Heart left ventricle (tissue), 16 donors: ENCODE measurements around the gene SAA2. TPM values are rescaled to one million over a fixed set of nuclear protein-coding genes. Genes with fewer than 3 reads are reported as not detected.

Experiments used
- ATAC-seq, 4 donors: fragments of 200-7000 bp; cut with Tn5 transposase; one replicate each; pipeline ENCODE4 v1.9.1; 2020 to 2022; ENCODE audit warnings: moderate library complexity in 4 of 4, mild to moderate bottlenecking in 3 of 4, moderate number of reproducible peaks in 1 of 4
- DNase-seq, 5 donors: peaks; one replicate each; pipeline ENCODE4 v3.0.0-alpha.2; 2020
- H3K27ac ChIP-seq, 12 donors: fragments of 200-600 bp; sonication (generic) in 4 of 12; one replicate each; pipeline versions ENCODE4 v1.5.0 to v1.8.0; 2016 to 2022; ENCODE audit warnings: mild to moderate bottlenecking in 2 of 12
- H3K27me3 ChIP-seq, 9 donors: fragments of 200-600 bp; sonication (generic) in 2 of 9; one replicate each; pipeline versions ENCODE4 v1.5.1 to v1.8.0; 2016 to 2022; ENCODE audit warnings: mild to moderate bottlenecking in 3 of 9
- H3K36me3 ChIP-seq, 9 donors: fragments of 200-600 bp; sonication (generic) in 2 of 9; one replicate each; pipeline versions ENCODE4 v1.5.0 to v1.8.0; 2018 to 2022; ENCODE audit warnings: mild to moderate bottlenecking in 2 of 9
- H3K4me1 ChIP-seq, 12 donors: fragments of 200-600 bp; sonication (generic) in 4 of 12; one replicate each; pipeline versions ENCODE4 v1.5.0 to v1.8.0; 2016 to 2022; ENCODE audit warnings: mild to moderate bottlenecking in 3 of 12
- H3K4me3 ChIP-seq, 12 donors: fragments of 200-600 bp; sonication (generic) in 4 of 12; one replicate each; pipeline versions ENCODE4 v1.5.0 to v1.8.0; 2017 to 2022; ENCODE audit warnings: mild to moderate bottlenecking in 9 of 12, moderate library complexity in 4 of 12
- H3K9me3 ChIP-seq, 12 donors: fragments of 200-600 bp; sonication (generic) in 4 of 12; one replicate each; pipeline versions ENCODE4 v1.5.0 to v1.8.0; 2016 to 2022; ENCODE audit warnings: mild to moderate bottlenecking in 1 of 12
- POLR2A ChIP-seq, 2 donors: fragments of 450-650 bp; IDR thresholded peaks; one replicate each; pipeline ENCODE4 v1.6.1; 2017; ENCODE audit warnings: antibody characterized with exemption in 2 of 2, mild to moderate bottlenecking in 2 of 2, moderate library complexity in 2 of 2
- WGBS, 4 donors: extraction: QIAGEN DNeasy Blood & Tissue Kit in 2 of 4; methylation state at CpG; one replicate each; pipeline versions ENCODE4 v1.1.5 to v1.1.7; 2013 to 2018; 5-methylcytosine and 5-hydroxymethylcytosine counted together
- intact Hi-C, 10 donors: fragments of 100-400 bp; cut with DNase I; formaldehyde crosslinking; loops; one replicate each; pipeline versions ENCODE4 v1.11.1 to v1.14.2; 2022
- long read RNA-seq, 3 donors: library from polyadenylated mRNA; unstranded; transcript quantifications; one replicate each; pipeline ENCODE4 v2.0.0, GENCODE V29; 2020 to 2021
- polyA plus RNA-seq, 2 donors: library from polyadenylated mRNA; stranded (reverse); fragments of 200-250 nt; gene quantifications; one replicate each; pipeline ENCODE4 v1.2.3, GENCODE V29; 2013
- total RNA-seq, 9 donors: library from RNA; depleted of rRNA in 2 of 9; stranded (reverse); fragments of >200 nt in 2 of 9; fragmentation: NEBNext Ultra II Directional in 3 of 9; extraction: Animal tissue kit (Norgen Biotek cat#: 25700) in 3 of 9; gene quantifications; one replicate each; pipeline versions ENCODE4 v1.1.0 to v1.2.4, GENCODE V29; 2016 to 2023
- TF ChIP-seq, protein P1 (sequence below), 12 donors: fragments of 200-600 bp; sonication (generic) in 4 of 12; IDR thresholded peaks; one replicate each; pipeline versions ENCODE4 v1.5.0 to v1.8.0; 2018 to 2022; ENCODE audit warnings: antibody characterized with exemption in 12 of 12, mild to moderate bottlenecking in 5 of 12
- donor health status: ischemic (EF 13 %, LVEDD 7.1; RV severe dilation, severe dysfunction).
- donor health status: healthy with polysubstance abuse.
- donor health status: DM: no; HTN: yes; CAD: no.
- donor health status: DM: no; HTN: no; CAD: no.
- donor health status: ischemic (EF 25% LVEDD 6.9; RV normal size, moderate dysfunction).
- donor health status: ischemic (EF 25% LVEDD 5.7; RV mildly dilated, moderate dysfunction).
- donor health status: healthy.
- donor health status: DM: yes; HTN: yes; CAD: no.
- donor health status: ischemic (EF 35%, LVEDD 5.7; RV mildly dilated, moderate dysfunction).
- donor health status: nonischemic (EF 11% LVEDD 7.7; RV severe dilation, severe dysfunction).
- donor health status: DM: yes; HTN: yes; CAD: no.
- donor health status: PGD.
- donor health status: ischemic (EF 29% LVEDD 5.4; RV normal size, mild dysfunction).
- donor health status: nonischemic (EF 23%, LVEDD 6.1; RV moderate dilation, normal function).

SAA2 gene
- total RNA-seq = 1 to 10 TPM in 3 of 9 donors, under 1 TPM in 1, not detected in 5; 0.56 to 2.2 (median 1.3) TPM
- 1 to 10 TPM in 1 of 2 donors, not detected in 1; 1.9 TPM for polyA plus RNA-seq
- long read RNA-seq, donor 1 = 0 reads
- long read RNA-seq, donor 2 = 0 reads
- long read RNA-seq, donor 3 = 0 reads

DNA sequence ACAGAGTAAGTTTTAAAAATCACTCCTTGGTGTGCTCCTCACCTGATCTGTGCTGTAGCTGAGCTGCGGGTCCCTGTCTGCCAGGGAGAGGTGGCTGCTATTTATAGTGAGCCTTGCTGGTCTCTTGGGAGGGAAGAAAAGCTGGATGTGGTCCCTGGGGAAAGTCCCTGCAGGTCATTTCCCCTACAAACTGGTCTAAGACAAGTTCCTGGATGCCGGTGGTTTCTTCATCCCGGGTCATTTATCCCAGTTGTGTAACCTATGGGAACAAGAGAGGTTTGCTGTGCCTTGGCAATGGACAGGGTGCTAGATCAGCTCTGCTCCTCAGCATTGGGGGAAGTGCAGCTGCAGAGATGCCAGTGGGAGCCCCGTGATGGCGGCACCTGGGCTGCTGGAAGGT is at the start of gene SAA2:
Gene SAA2, minus strand, starts transcription at position 108 of the 400 bp plus-strand sequence. CDS start 657 bp downstream, outside the sequence.
- H3K27me3 ChIP-seq = peaks cover 0 to 2% (median 0%) of the 10 kb centered on the region in 9 donors
- no peak for TF ChIP-seq POLR2A (IDR thresholded peaks at IDR 0.05)
- TF ChIP-seq, protein P1, sequence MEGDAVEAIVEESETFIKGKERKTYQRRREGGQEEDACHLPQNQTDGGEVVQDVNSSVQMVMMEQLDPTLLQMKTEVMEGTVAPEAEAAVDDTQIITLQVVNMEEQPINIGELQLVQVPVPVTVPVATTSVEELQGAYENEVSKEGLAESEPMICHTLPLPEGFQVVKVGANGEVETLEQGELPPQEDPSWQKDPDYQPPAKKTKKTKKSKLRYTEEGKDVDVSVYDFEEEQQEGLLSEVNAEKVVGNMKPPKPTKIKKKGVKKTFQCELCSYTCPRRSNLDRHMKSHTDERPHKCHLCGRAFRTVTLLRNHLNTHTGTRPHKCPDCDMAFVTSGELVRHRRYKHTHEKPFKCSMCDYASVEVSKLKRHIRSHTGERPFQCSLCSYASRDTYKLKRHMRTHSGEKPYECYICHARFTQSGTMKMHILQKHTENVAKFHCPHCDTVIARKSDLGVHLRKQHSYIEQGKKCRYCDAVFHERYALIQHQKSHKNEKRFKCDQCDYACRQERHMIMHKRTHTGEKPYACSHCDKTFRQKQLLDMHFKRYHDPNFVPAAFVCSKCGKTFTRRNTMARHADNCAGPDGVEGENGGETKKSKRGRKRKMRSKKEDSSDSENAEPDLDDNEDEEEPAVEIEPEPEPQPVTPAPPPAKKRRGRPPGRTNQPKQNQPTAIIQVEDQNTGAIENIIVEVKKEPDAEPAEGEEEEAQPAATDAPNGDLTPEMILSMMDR (IDR thresholded peaks at IDR 0.05) = no peak
- no peaks in the 10 kb centered on the region for H3K4me1 ChIP-seq
- H3K9me3 ChIP-seq = no peaks in the 10 kb centered on the region
- no peak within 1 kb of the TSS for H3K4me3 ChIP-seq
- intact Hi-C loops = loop anchor here in 1 of 10 donors (10.0 kb wide), 1 partner anchor 486 kb away; no protein-coding TSS in a partner anchor
- ATAC-seq (no peak), DNase-seq (no peak)
- H3K27ac ChIP-seq = no peak within 1 kb of the TSS
- WGBS, 4 donors = 45 to 56% (median 55%) methylated on average over 4 to 5 of the region's 5 CpGs
- H3K36me3 ChIP-seq = no peaks in the 10 kb centered on the region

DNA sequence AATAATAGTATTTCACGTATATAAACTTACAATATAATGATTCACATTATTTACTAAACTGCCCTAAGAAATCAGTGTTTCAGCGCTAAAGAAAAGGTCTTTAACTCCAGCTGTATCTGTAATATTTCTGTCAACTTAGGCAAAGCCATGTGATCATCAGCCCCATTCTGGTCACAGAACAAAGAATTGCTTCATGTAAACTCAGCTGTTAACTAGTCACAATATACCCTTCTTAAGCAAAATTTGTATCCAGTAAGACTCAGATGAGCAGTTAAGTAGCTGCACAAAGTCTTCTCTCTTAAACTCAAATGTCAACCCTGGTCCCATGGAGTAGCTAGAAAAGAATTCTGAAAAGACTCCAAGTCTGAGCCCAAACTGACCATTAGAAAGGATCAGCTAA is 46.8 kb upstream of the SAA2 start:
- Histone ChIP-seq H3K4me1 (no peaks in the 10 kb centered on the region), H3K27ac (no peak overlapping the region), H3K9me3 (no peaks in the 10 kb centered on the region), H3K4me3 (no peak overlapping the region), H3K27me3 (no peaks in the 10 kb centered on the region), H3K36me3 (peaks cover 0 to 100% (median 96%) of the 10 kb centered on the region in 9 donors)
- 87 to 99% (median 97%) methylated on average over 2 of the region's 2 CpGs for WGBS, 4 donors
- TF ChIP-seq, protein P1 (IDR thresholded peaks at IDR 0.05) = no peak
- no peak for TF ChIP-seq POLR2A (IDR thresholded peaks at IDR 0.05)
- intact Hi-C loops = no loop called here
- ATAC-seq = no peak
- no peak for DNase-seq

DNA sequence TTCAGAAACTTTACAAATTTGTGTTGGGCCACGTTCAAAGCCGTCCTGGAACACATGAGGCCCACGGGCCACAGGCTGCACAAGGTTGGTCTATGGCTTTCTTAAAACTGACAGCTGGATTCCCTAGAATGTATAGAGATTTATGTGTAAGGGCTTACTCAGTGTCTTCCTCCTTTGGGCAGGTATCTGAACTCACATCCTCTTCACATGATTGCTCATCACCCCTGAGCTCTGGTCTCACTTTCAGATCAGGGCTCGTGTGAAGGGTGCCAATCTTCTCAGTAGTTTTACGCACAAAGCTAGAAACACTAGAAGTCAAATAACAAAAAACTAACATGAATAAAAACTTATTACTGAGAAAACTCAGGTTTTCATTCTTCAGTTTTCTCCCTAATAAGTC is 46.4 kb upstream of the SAA2 start:
- TF ChIP-seq POLR2A (IDR thresholded peaks at IDR 0.05) = no peak
- TF ChIP-seq, protein P1 (IDR thresholded peaks at IDR 0.05) = no peak
- Histone ChIP-seq H3K27me3 (no peaks in the 10 kb centered on the region), H3K4me3 (no peak overlapping the region), H3K36me3 (peaks cover 0 to 100% (median 96%) of the 10 kb centered on the region in 9 donors), H3K4me1 (no peaks in the 10 kb centered on the region), H3K9me3 (no peaks in the 10 kb centered on the region), H3K27ac (no peak overlapping the region)
- 94 to 97% (median 97%) methylated on average over 5 of the region's 5 CpGs for WGBS, 4 donors
- ATAC-seq = no peak
- DNase-seq = no peak
- intact Hi-C loops = no loop called here

DNA sequence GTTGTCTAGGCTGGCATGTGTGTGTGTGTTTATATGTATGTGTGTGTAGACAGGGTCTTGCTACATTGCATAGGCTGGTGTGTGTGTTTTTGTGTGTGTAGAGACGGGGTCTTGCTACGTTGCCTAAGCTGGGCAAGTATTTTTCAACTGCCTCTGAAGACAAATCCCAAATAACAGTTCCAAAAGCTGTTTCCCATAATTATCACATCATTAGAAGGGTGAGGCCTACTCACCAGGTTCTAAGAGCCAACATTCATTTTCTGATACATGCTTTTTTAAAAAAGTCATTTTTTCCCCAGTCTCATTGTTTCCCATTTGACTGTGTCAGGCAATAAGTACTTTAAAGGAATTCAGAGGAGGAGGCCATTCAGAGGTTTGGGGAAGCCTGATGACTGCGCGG is 40.4 kb upstream of the SAA2 start:
- TF ChIP-seq, protein P1 (IDR thresholded peaks at IDR 0.05) = no peak
- no peak for TF ChIP-seq POLR2A (IDR thresholded peaks at IDR 0.05)
- Histone ChIP-seq H3K4me1 (no peaks in the 10 kb centered on the region), H3K36me3 (peaks cover 0 to 100% (median 93%) of the 10 kb centered on the region in 9 donors), H3K27ac (no peak overlapping the region), H3K27me3 (no peaks in the 10 kb centered on the region), H3K9me3 (no peaks in the 10 kb centered on the region), H3K4me3 (no peak overlapping the region)
- ATAC-seq (no peak), DNase-seq (no peak)
- WGBS, 4 donors = 92 to 97% (median 95%) methylated on average over 4 of the region's 4 CpGs
- intact Hi-C loops = no loop called here
